Calu3 (cell line): ENCODE measurements around the gene TVP23B. TPM values are rescaled to one million over a fixed set of nuclear protein-coding genes. Genes with fewer than 3 reads are reported as not detected.
"Not testable (repeated sequence)": the region's sequence is repeated elsewhere in the genome, so short reads cannot be mapped to it uniquely, and the experiment has no call there.

Experiments
- BruUV-seq: library from RNA; stranded (reverse); fragments of 400-500 nt; replicated peaks from 2 replicates; lab custom pipeline; 2021; lab: Mats Ljungman, UMichigan
- CTCF ChIA-PET: fragments of 300-600 bp; sonication (Branson Sonifier 250); formaldehyde crosslinking; loops from one replicate; lab custom pipeline; 2022; ENCODE audit warnings: antibody characterized with exemption; lab: Charles Lee
- DNase-seq: peaks from one replicate; pipeline ENCODE4 v3.0.0; 2022
- H3K27ac Mint-ChIP-seq: one replicate; pipeline ENCODE4 v1.8.0; 2022; ENCODE audit warnings: mixed read lengths; ENCODE audit not compliant: unreplicated experiment
- H3K27me3 Mint-ChIP-seq: one replicate; pipeline ENCODE4 v1.8.0; 2022; ENCODE audit warnings: mixed read lengths; ENCODE audit not compliant: unreplicated experiment
- H3K36me3 Mint-ChIP-seq: one replicate; pipeline ENCODE4 v1.8.0; 2022; ENCODE audit warnings: mild to moderate bottlenecking, moderate library complexity, mixed read lengths; ENCODE audit not compliant: insufficient read depth, unreplicated experiment
- H3K4me1 Mint-ChIP-seq: one replicate; pipeline ENCODE4 v1.8.0; 2022; ENCODE audit warnings: mild to moderate bottlenecking, low read depth, mixed read lengths; ENCODE audit not compliant: unreplicated experiment
- H3K4me3 Mint-ChIP-seq: one replicate; pipeline ENCODE4 v1.8.0; 2022; ENCODE audit warnings: mild to moderate bottlenecking, low read depth, moderate library complexity, mixed read lengths; ENCODE audit not compliant: unreplicated experiment
- H3K9me3 Mint-ChIP-seq: one replicate; pipeline ENCODE4 v1.8.0; 2022; ENCODE audit warnings: low read depth, mixed read lengths; ENCODE audit not compliant: unreplicated experiment
- intact Hi-C: fragments of 100-400 bp; cut with micrococcal nuclease; formaldehyde crosslinking; loops from one replicate; pipeline ENCODE4 v1.10.0; 2022; ENCODE audit not compliant: unreplicated experiment
- total RNA-seq: library from RNA; stranded (reverse); gene quantifications from 2 replicates; pipeline ENCODE4 v1.2.3, GENCODE V29; 2022

TVP23B gene
- total RNA-seq, 1 experiment from 2014 or later: 34.5 TPM

DNA sequence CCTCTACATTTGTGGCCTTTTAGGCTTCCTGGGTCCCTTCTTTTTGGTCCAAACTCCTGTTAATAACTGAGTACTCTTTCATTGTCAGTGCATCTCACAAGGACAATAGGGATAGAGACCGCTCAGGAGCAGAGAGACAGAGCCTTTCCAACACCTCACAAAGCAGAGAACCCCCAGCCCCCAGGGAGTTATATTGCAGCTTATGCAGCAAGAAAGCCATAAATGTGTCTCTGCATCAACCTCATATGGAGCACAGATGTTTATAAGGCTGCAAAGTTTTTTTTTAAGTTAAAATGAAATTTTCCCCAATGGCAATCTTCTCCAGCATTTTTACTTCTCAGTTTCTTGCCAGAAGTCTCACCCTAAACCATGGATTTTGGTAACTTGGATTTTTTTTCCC is 30.7 kb upstream of the TVP23B start:
- BruUV-seq, DNase-seq, H3K4me3 Mint-ChIP-seq, H3K9me3 Mint-ChIP-seq, H3K27me3 Mint-ChIP-seq, intact Hi-C loops, H3K27ac Mint-ChIP-seq, CTCF ChIA-PET, H3K36me3 Mint-ChIP-seq: not testable (repeated sequence)
- peaks cover 15% of the 10 kb centered on the region for H3K4me1 Mint-ChIP-seq

DNA sequence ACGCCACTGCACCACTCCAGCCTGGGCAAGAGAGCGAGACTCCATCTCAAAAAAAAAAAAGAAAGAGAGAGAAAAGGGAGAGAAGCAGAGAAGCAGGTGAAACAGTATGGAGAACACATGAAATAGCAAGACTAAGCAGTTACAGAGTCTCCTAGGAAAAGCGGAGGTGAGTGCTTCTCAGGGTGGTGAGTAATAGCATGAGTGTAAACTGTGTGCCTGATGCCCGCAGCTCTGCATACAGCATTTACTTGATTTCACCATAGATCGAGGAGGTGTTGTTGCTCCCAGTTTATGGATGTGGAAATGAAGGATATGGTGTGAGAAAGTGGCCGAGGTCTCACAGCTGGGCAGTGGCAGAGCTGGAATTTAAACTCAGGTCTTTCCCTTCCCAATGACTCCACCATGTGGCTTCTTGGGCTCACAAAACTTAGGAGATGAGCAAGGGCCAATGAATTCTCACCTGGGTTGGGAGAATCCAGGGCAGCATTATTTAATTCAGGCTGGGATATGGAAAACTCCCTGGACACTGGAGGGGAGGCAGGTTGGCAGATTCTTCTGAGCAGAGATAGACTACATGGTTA is 27.1 kb upstream of the TVP23B start:
- CTCF ChIA-PET, BruUV-seq: not testable (repeated sequence)

DNA sequence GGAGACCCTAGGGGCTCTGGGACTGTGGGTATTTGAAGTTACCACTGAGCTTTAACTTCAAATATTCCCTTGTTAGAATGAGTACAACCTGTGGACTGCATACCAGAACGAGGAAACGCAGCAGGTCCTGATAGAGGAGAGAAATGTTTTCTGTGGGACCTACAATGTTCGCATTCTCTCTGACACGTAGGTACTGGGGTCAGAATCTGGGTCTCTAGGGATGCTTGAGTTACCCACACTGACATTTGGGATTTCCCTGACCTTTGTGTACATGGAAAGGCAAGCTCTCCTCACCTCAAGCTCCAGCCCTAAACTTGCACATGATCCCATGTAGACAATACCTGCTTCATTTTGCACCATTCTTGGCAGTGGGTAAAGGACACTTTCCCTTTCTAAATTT is 25.0 kb upstream of the TVP23B start:
- H3K4me1 Mint-ChIP-seq: peaks cover 16% of the 10 kb centered on the region
- intact Hi-C loops, H3K27ac Mint-ChIP-seq, BruUV-seq, H3K36me3 Mint-ChIP-seq, H3K27me3 Mint-ChIP-seq, H3K4me3 Mint-ChIP-seq, DNase-seq, H3K9me3 Mint-ChIP-seq, CTCF ChIA-PET: not testable (repeated sequence)

More for the DNA sequence above, 27.1 kb upstream of the TVP23B start:
- H3K27ac Mint-ChIP-seq, H3K36me3 Mint-ChIP-seq, intact Hi-C loops, H3K9me3 Mint-ChIP-seq, DNase-seq, H3K4me3 Mint-ChIP-seq, H3K27me3 Mint-ChIP-seq: not testable (repeated sequence)
- peaks cover 16% of the 10 kb centered on the region for H3K4me1 Mint-ChIP-seq

DNA sequence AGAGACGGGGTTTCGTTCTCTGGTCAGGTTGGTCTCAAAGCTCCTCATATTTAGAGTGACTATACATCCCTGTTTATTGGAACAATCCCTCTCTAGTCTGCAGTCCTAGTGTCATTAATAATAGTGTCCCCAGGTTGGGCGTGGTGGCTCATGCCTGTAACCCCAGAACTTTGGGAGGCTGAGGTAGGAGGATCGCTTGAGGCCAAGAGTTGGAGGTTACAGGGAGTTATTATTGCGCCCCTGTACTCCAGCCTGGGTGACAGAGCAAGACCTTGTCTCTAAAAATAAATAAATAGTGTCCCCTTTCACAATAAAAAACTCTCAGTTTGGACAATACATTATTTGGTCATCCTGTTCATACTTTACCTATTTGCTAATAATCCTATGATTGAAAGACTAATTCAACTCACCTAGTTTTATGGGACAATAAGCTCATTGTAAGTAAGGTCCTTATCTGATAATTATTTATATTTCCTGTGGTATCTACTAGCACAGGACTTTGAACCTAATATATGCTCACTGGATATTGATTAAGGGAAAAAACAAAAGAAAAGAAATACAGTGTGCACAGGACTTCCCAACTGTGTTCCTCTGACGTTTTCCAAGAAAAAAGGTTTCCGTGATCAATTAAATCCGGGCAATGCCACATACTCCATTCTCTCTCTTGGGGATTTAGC is 23.5 kb upstream of the TVP23B start:
- H3K27ac Mint-ChIP-seq, CTCF ChIA-PET, H3K27me3 Mint-ChIP-seq, H3K9me3 Mint-ChIP-seq, H3K4me3 Mint-ChIP-seq, BruUV-seq, H3K36me3 Mint-ChIP-seq, intact Hi-C loops, DNase-seq: not testable (repeated sequence)
- H3K4me1 Mint-ChIP-seq: peaks cover 16% of the 10 kb centered on the region

DNA sequence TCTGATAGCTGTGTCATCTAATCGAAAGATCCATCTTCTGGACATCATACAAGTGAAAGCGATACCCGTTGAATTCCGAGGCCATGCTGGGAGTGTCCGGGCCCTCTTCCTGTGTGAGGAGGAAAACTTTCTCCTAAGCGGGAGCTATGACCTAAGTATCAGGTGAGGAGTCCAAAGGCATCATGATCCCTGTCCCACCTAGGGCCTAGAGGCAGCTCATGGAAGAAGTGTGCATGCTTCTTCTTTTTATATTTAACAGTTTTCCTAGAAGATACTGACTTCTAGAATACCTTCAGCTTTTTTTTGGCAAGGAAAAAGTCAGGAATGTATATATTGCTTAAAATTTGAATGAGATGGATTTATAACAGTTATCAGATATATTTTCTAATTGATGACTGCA is 22.6 kb upstream of the TVP23B start:
- H3K27me3 Mint-ChIP-seq, intact Hi-C loops: not testable (repeated sequence)
- H3K4me1 Mint-ChIP-seq: peaks cover 16% of the 10 kb centered on the region

DNA sequence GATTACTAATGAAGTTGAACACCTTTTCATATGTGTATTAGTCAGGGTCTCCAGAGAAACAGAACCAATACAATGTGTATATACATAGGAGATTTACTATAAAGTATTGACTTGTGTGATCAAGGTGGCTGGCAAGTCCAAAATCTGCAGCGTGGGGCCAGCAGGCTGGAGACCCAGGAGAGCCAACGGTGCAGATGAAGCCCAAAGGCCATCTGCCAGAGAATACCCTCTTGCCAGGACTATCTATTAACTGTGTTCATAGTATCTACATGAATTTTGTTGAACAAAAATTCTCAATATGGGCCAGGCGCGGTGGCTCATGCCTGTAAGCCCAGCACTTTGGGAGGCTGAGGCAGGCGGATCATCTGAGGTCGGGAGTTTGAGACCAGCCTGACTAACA is 20.8 kb upstream of the TVP23B start:
- H3K4me1 Mint-ChIP-seq, H3K36me3 Mint-ChIP-seq, CTCF ChIA-PET, H3K9me3 Mint-ChIP-seq, BruUV-seq, H3K27me3 Mint-ChIP-seq, intact Hi-C loops, DNase-seq, H3K4me3 Mint-ChIP-seq, H3K27ac Mint-ChIP-seq: not testable (repeated sequence)

More for the DNA sequence above, 22.6 kb upstream of the TVP23B start:
- CTCF ChIA-PET, DNase-seq, H3K4me3 Mint-ChIP-seq, H3K27ac Mint-ChIP-seq, BruUV-seq, H3K9me3 Mint-ChIP-seq, H3K36me3 Mint-ChIP-seq: not testable (repeated sequence)

DNA sequence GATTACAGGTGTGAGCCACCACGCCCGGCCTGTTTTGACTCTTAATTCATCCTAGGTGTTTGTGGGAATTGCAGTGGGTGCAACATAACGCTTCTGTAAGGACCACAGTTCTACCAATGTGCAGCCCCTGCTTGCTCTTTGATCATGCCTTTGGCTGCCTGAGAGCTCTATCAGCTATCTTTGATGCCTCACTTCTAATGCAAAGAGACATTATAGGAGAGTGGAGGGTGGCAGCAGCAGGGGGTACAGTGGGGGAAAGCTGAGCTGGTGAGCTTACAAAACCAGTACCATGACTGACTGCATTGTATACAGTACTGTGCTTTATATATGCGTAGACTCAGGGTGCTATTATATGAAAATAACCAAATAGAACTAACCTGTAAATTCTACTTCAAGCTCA is 10.4 kb upstream of the TVP23B start:
- H3K4me3 Mint-ChIP-seq, H3K27ac Mint-ChIP-seq, H3K9me3 Mint-ChIP-seq, intact Hi-C loops, DNase-seq, CTCF ChIA-PET, H3K27me3 Mint-ChIP-seq, BruUV-seq, H3K36me3 Mint-ChIP-seq, H3K4me1 Mint-ChIP-seq: not testable (repeated sequence)

DNA sequence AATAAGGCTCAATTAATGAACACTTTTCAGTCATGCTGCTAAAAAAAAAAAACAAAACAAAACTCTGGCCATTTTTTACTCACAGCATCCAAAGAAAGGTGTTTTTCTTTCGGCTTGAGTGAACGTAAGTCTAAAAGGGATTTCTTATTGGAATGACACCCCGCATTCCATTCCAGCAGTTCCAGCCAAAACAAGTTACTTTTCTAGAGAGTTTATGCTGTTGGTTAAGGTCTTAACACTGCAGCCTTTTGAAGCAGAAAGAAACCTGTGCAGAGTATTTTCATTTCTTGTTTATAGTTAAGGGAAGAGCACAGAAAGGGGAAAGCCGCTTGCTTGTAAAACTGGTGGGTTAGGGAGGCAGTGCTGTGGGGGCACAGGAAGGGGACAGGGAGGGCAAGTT is 9.9 kb upstream of the TVP23B start:
- DNase-seq, H3K36me3 Mint-ChIP-seq, H3K4me1 Mint-ChIP-seq, intact Hi-C loops, H3K27me3 Mint-ChIP-seq, CTCF ChIA-PET, H3K4me3 Mint-ChIP-seq, H3K9me3 Mint-ChIP-seq, H3K27ac Mint-ChIP-seq, BruUV-seq: not testable (repeated sequence)
